IPS-15b (cell line): ENCODE results near the gene COL18A1.

Experiments
- H3K27me3 ChIP-seq: one replicate; pipeline ENCODE4 v1.6.1; 2013; ENCODE audit warnings: low read length; ENCODE audit not compliant: control insufficient read depth, insufficient read depth
- H3K36me3 ChIP-seq: one replicate; pipeline ENCODE4 v1.6.1; 2013; ENCODE audit warnings: low read length; ENCODE audit not compliant: control insufficient read depth, insufficient read depth
- H3K4me1 ChIP-seq: one replicate; pipeline ENCODE4 v1.6.1; 2013; ENCODE audit warnings: mild to moderate bottlenecking, low read length; ENCODE audit not compliant: control insufficient read depth, insufficient read depth
- H3K4me3 ChIP-seq: one replicate; pipeline ENCODE4 v1.5.1; 2013; ENCODE audit warnings: low read depth, low read length
- H3K9ac ChIP-seq: one replicate; pipeline ENCODE4 v1.6.1; 2013; ENCODE audit warnings: low read depth, mild to moderate bottlenecking, low read length
- H3K9me3 ChIP-seq: one replicate; pipeline ENCODE4 v1.6.1; 2013; ENCODE audit warnings: mild to moderate bottlenecking, low read length; ENCODE audit not compliant: control insufficient read depth, insufficient read depth

Gene COL18A1

GRCh38 chr21:45486443-45487160, 81.6 kb downstream of the COL18A1 start:
- H3K36me3 ChIP-seq = peaks cover 47% of the 10 kb centered on the region
- H3K27me3 ChIP-seq = no peaks in the 10 kb centered on the region
- H3K9me3 ChIP-seq = no peaks in the 10 kb centered on the region
- H3K9ac ChIP-seq = no peak overlapping the region
- no peaks in the 10 kb centered on the region for H3K4me1 ChIP-seq
- H3K4me3 ChIP-seq = no peak overlapping the region

DNA sequence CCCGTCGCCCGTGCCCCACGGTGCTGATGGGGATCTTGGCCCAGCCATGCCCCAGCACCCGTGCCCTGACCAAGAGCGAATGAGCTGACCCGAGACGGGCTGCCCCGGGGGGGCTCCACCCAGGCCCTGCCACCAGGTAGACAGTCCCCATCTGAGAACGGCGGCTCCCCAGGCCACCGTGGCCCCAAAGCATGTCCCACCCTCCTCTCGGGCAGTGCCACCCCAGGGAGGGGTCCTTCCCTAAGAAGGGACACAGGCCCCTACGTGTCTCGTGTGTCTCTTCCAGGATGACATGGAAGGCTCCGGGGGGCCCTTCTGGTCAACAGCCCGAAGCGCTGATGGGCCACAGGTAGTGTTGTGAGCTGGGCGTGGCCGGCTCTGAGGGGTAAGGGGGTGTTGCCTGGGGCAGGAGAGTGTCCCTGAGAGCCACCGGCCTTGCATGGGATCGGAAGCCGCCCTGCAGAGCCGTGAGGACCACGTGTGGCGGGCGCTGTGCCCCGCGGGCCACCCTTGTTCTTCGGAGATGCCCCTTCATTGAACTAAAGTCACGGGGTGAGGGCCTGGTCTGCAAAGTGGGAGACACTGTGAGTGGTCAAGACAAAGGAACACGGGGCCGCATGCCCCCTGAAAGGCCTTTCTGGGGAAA, 82.3 kb downstream of the COL18A1 start:
- Histone ChIP-seq H3K9ac (no peak overlapping the region), H3K4me1 (no peaks in the 10 kb centered on the region), H3K27me3 (no peaks in the 10 kb centered on the region), H3K36me3 (peaks cover 42% of the 10 kb centered on the region), H3K4me3 (no peak overlapping the region), H3K9me3 (no peaks in the 10 kb centered on the region)

- Histone ChIP-seq H3K36me3 (peaks cover 37% of the 10 kb centered on the region), H3K4me1 (no peaks in the 10 kb centered on the region), H3K9me3 (no peaks in the 10 kb centered on the region), H3K27me3 (no peaks in the 10 kb centered on the region), H3K9ac (peak overlapping the region; percentile 57), H3K4me3 (no peak overlapping the region)
Measured at GRCh38 chr21:45487891-45488600, 83.1 kb downstream of the COL18A1 start.

- no peak overlapping the region for H3K4me3 ChIP-seq
- H3K9me3 ChIP-seq = no peaks in the 10 kb centered on the region
- no peaks in the 10 kb centered on the region for H3K27me3 ChIP-seq
- H3K36me3 ChIP-seq = peaks cover 34% of the 10 kb centered on the region
- H3K9ac ChIP-seq = no peak overlapping the region
- no peaks in the 10 kb centered on the region for H3K4me1 ChIP-seq
Measured at GRCh38 chr21:45488931-45489721, 84.2 kb downstream of the COL18A1 start.

- Histone ChIP-seq H3K27me3 (no peaks in the 10 kb centered on the region), H3K9me3 (no peaks in the 10 kb centered on the region), H3K4me1 (no peaks in the 10 kb centered on the region), H3K9ac (no peak overlapping the region), H3K36me3 (peaks cover 29% of the 10 kb centered on the region), H3K4me3 (no peak overlapping the region)
Measured at GRCh38 chr21:45489722-45489982, 84.7 kb downstream of the COL18A1 start.

GRCh38 chr21:45490049-45490731, 85.2 kb downstream of the COL18A1 start:
- Histone ChIP-seq H3K4me3 (no peak overlapping the region), H3K27me3 (no peaks in the 10 kb centered on the region), H3K9ac (no peak overlapping the region), H3K36me3 (peaks cover 35% of the 10 kb centered on the region), H3K9me3 (no peaks in the 10 kb centered on the region), H3K4me1 (no peaks in the 10 kb centered on the region)

GRCh38 chr21:45491056-45491455, 86.1 kb downstream of the COL18A1 start:
- Histone ChIP-seq H3K9ac (no peak overlapping the region), H3K4me3 (no peak overlapping the region), H3K4me1 (no peaks in the 10 kb centered on the region), H3K36me3 (peaks cover 38% of the 10 kb centered on the region), H3K27me3 (no peaks in the 10 kb centered on the region), H3K9me3 (no peaks in the 10 kb centered on the region)

DNA sequence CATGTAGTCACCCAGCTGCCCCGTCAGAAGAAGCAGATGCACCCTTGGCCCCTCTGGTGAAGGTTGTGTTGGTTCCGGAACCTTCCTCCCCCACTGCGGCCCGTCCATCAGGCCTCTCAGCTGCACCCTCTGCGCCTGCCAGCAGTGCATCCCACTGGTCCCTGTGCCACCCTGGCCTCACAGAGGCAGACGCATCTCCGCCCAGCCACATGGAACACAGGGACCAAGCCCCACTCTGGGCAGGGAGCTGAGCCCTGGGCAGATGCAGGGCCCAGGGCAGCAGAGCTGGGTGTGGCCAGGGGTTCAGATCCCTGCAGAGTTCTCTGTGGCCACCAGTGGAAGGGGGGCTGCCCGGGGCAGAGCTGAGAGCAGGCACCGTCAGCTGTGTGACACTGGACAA, 86.7 kb downstream of the COL18A1 start:
- Histone ChIP-seq H3K4me3 (no peak overlapping the region), H3K27me3 (no peaks in the 10 kb centered on the region), H3K36me3 (peaks cover 42% of the 10 kb centered on the region), H3K9ac (no peak overlapping the region), H3K4me1 (no peaks in the 10 kb centered on the region), H3K9me3 (no peaks in the 10 kb centered on the region)

DNA sequence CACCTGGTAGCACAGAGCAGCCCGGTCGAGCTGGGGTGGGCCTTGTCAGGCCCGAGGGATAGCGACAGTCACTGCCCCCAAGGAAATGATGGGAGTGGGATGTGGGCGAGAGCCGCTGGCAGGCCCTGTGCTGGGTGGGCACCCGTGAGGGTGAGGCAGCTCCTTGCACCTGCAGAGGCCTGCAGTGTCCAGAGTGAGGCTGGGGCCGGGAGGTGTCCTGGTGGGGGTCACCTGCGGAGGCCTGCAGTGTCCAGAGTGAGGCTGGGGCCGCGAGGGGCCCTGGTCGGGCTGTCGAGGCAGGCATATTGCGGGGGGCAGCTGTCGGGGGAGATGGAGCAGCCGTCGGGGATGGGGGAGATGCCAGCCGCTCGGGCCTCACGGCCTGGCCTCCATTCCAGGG, 87.8 kb downstream of the COL18A1 start:
- Histone ChIP-seq H3K27me3 (no peaks in the 10 kb centered on the region), H3K4me3 (no peak overlapping the region), H3K9ac (no peak overlapping the region), H3K36me3 (peaks cover 48% of the 10 kb centered on the region), H3K4me1 (no peaks in the 10 kb centered on the region), H3K9me3 (no peaks in the 10 kb centered on the region)

- Histone ChIP-seq H3K9ac (no peak overlapping the region), H3K4me1 (no peaks in the 10 kb centered on the region), H3K9me3 (no peaks in the 10 kb centered on the region), H3K27me3 (no peaks in the 10 kb centered on the region), H3K36me3 (peaks cover 54% of the 10 kb centered on the region), H3K4me3 (no peak overlapping the region)
Measured at GRCh38 chr21:45493401-45494001, 88.5 kb downstream of the COL18A1 start.
